GM12891 (cell line): Measurements from ENCODE around the gene OPCML.

Experiments
- DNase-seq: peaks from one replicate; pipeline ENCODE4 v3.0.0; 2011; ENCODE audit warnings: low spot score; ENCODE audit not compliant: insufficient read length
- FAIRE-seq: peaks from 2 replicates; lab custom pipeline; 2011; peaks lifted over from hg19 to GRCh38; lab: Jason Lieb, UNC
- PAX5 ChIP-seq: IDR thresholded peaks from 2 replicates; pipeline ENCODE4 v1.6.1; 2011; ENCODE audit warnings: low read length, moderate library complexity, mild to moderate bottlenecking; ENCODE audit not compliant: insufficient read depth, severe bottlenecking
- POLR2A ChIP-seq: IDR thresholded peaks from 2 replicates; pipeline ENCODE4 v1.6.1; 2011; ENCODE audit warnings: low read depth, low read length, control low read depth
- POLR2AphosphoS5 ChIP-seq: IDR thresholded peaks from 2 replicates; pipeline ENCODE4 v1.6.1; 2011; ENCODE audit warnings: low read depth, low read length, control low read depth
- POU2F2 ChIP-seq: IDR thresholded peaks from 2 replicates; pipeline ENCODE4 v1.6.1; 2011; ENCODE audit warnings: low read depth, mild to moderate bottlenecking, control low read depth, low read length, moderate library complexity
- SPI1 ChIP-seq: IDR thresholded peaks from 2 replicates; pipeline ENCODE4 v1.6.1; 2011; ENCODE audit warnings: low read depth, low read length, control low read depth
- TAF1 ChIP-seq: IDR thresholded peaks from 2 replicates; pipeline ENCODE4 v1.6.1; 2011; ENCODE audit warnings: low read depth, low read length, control low read depth

The OPCML gene

GRCh38 chr11:133326849-133327248 is 205.5 kb downstream of the OPCML start:
- TF ChIP-seq POLR2AphosphoS5 (no peak), POLR2A (no peak), POU2F2 (no peak), SPI1 (no peak), TAF1 (no peak), PAX5 (no peak)
- FAIRE-seq, result no peak
- no peak for DNase-seq

DNA sequence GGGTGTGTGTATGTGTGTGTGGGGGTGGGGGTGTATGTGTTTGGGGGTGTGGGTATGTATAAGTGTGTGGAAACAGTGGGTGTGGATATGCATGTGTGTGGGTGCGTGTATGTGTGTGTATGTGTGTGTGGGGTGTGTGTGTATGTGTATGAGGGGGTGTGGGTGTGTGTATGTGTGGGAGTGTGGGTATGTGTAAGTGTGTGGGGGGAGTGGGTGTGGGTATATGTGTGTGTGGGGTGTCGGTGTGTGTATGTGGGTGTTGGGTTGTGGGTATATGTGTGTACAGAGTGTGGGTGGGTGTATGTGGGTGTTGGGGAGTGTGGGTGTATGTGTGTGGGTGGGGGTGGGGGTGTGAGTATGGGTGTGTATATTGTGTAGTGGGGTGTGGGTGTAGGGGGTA is 206.0 kb downstream of the OPCML start:
- DNase-seq, result no peak
- no peak for FAIRE-seq
- no peak for TF ChIP-seq TAF1
- no peak for TF ChIP-seq PAX5
- TF ChIP-seq SPI1, result no peak
- TF ChIP-seq POU2F2, result no peak
- no peak for TF ChIP-seq POLR2AphosphoS5
- TF ChIP-seq POLR2A, result no peak

DNA sequence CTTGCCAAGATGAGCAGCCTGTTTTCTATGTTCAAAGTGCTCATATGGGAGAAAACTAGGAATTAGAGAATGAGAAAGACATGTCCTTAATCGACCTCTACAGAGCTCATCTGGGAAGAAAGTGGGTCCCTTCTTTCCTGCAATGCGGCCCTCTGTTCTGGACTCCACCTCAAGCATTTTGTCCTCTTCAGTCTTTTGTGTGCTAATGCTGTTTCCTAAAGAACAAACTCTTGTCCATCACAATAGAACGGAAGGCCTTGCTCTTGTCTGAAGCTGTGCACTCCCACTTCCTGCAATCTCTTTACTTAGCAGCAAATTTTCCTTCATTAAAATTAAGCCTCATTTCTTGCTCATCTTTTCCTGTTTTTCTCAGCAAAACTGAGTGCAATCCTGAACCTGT is 206.6 kb downstream of the OPCML start:
- TF ChIP-seq POLR2AphosphoS5 (no peak), TAF1 (no peak), SPI1 (no peak), POLR2A (no peak), PAX5 (no peak), POU2F2 (no peak)
- FAIRE-seq, result no peak
- DNase-seq, result no peak

GRCh38 chr11:133323354-133323753 is 208.9 kb downstream of the OPCML start:
- FAIRE-seq (no peak), DNase-seq (no peak)

GRCh38 chr11:133318221-133318620 is 214.1 kb downstream of the OPCML start:
- TF ChIP-seq POLR2A (no peak), SPI1 (no peak), POU2F2 (no peak), PAX5 (no peak), TAF1 (no peak), POLR2AphosphoS5 (no peak)
- FAIRE-seq (no peak), DNase-seq (no peak)

More at GRCh38 chr11:133323354-133323753, 208.9 kb downstream of the OPCML start:
- TF ChIP-seq PAX5 (no peak), POLR2A (no peak), TAF1 (no peak), POLR2AphosphoS5 (no peak), SPI1 (no peak), POU2F2 (no peak)

- DNase-seq, result no peak
- FAIRE-seq, result no peak
- TF ChIP-seq POLR2A, result no peak
- TF ChIP-seq POLR2AphosphoS5, result no peak
- TF ChIP-seq PAX5, result no peak
- no peak for TF ChIP-seq SPI1
- TF ChIP-seq TAF1, result no peak
- no peak for TF ChIP-seq POU2F2
These were observed 221.1 kb downstream of the OPCML start for GRCh38 chr11:133311230-133311629.

GRCh38 chr11:133306019-133306418 is 226.3 kb downstream of the OPCML start:
- DNase-seq, result no peak
- TF ChIP-seq TAF1 (no peak), POLR2A (no peak), POU2F2 (no peak)
- no peak for FAIRE-seq

- FAIRE-seq (no peak), DNase-seq (no peak)
- no peak for TF ChIP-seq SPI1
These were observed 226.9 kb downstream of the OPCML start for GRCh38 chr11:133305208-133305956.

DNA sequence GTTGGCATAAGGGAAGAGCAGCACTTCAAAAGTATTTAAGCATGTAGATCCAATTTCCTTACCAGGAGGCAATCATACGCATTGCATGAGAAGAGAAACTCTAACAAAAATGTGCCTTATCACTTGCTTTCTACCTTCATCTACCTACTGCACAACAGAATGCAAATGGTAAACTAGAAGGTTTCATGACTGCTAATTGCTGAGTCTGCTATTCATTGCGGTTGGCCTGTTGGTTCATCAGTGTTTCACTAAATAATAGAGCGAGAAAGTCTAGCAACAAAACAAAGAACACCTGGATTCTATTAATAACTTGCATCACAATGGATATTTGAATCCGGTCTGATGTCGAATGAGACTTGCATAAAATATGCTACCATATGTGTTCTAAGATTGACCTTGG is 229.0 kb downstream of the OPCML start:
- DNase-seq (no peak), FAIRE-seq (no peak)
- TF ChIP-seq POU2F2 (no peak), SPI1 (no peak), POLR2A (no peak), POLR2AphosphoS5 (no peak), PAX5 (no peak), TAF1 (no peak)

- no peak for FAIRE-seq
- TF ChIP-seq POLR2AphosphoS5, result no peak
- TF ChIP-seq POU2F2, result no peak
- no peak for TF ChIP-seq POLR2A
- TF ChIP-seq SPI1, result no peak
- no peak for TF ChIP-seq TAF1
- TF ChIP-seq PAX5, result no peak
These were observed 230.2 kb downstream of the OPCML start for GRCh38 chr11:133302056-133302455.

More at GRCh38 chr11:133302056-133302455, 230.2 kb downstream of the OPCML start:
- no peak for DNase-seq
